NOMO-1 (cell line): ENCODE measurements around the gene B4GALT2.

Source experiments
- DNase-seq, 2 experiments: peaks; one replicate each; lab custom pipeline; 2025; ENCODE audit not compliant: unreplicated experiment in 2 of 2; lab: John Stamatoyannopoulos, UW

Gene B4GALT2

DNA sequence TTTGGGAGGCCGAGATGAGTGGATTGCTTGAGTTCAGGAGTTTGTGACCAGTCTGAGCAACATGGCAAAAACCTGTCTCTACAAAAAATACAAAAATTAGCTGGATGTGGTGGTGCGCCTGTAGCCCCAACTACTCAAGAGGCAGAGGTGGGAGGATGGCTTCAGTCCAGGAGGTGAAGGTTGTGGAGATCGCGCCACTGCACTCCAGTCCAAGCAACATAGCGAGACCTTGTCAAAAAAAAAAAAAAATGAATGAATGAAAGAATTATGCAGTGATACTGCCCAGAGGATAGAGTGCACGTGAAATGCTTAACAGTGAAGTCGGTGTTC lies 9.6 kb upstream of the B4GALT2 start:
- DNase-seq = no peak

DNA sequence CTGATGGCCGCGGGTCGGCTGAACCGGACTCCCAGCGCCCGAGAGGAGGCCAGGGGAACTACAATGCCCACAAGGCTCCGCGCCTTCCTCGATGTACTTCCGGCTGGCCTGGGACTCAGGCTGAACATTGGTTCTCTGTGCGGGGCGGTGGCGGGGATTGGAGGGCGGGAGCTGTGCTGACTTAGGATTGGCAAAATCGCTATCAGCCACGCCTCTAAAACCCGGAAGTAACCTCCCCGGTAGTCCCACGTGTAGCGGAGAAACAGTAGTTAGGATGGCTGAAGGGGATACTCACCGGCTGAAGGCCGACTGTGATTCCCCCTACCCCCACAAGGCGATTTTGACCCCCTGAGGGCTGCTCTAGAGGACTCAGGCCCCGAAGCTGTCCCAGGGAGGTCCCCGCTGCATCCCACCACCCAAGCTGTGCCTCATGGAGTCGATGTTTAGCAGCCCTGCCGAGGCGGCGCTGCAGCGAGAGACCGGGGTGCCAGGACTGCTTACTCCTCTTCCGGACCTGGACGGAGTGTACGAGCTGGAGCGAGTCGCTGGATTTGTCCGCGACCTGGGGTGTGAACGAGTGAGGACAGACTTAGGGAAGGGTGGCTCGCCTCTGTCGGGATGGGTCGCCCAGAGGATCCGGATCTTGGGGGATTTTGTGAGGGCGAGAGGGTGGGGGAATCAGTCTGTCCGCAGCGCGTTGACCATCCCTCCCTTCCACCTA lies 9.1 kb upstream of the B4GALT2 start, which contains the start of gene DPH2:
Gene DPH2, plus strand, starts transcription at position 265 of the 721 bp plus-strand sequence. Its CDS starts 166 bp downstream, at position 431.
- peak; percentile 96 to 97 for DNase-seq

DNA sequence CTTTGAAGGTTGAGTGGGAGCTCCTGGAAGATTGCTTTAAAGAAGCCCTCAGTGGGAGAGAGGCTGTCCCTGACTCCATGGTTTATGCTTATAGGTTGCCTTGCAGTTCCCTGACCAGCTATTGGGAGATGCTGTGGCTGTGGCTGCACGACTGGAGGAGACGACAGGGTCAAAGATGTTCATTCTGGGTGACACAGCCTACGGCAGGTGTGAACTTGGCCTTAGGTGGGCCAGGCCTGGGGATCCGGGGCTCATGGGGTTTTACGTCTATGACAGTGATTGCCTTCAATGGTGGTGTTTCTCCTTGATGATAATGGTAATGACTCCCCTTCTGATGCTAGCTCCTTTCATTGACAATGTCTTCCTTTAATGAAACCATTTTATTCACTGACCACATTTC lies 8.5 kb upstream of the B4GALT2 start:
- DNase-seq = no peak

DNA sequence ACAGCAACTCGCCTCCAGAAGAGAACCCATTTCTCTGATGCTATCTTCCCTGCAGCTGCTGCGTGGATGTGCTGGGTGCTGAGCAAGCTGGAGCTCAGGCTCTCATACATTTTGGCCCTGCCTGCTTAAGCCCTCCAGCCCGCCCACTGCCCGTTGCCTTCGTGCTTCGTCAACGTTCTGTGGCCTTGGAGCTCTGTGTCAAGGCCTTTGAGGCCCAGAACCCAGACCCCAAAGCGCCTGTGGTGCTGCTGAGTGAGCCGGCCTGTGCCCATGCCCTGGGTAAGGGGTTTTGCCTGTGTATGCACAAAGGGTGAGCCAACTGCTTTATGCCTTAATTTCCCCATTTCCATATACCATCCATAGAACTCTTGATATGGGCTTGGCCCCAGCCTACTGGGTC lies 8.1 kb upstream of the B4GALT2 start:
- no peak for DNase-seq

DNA sequence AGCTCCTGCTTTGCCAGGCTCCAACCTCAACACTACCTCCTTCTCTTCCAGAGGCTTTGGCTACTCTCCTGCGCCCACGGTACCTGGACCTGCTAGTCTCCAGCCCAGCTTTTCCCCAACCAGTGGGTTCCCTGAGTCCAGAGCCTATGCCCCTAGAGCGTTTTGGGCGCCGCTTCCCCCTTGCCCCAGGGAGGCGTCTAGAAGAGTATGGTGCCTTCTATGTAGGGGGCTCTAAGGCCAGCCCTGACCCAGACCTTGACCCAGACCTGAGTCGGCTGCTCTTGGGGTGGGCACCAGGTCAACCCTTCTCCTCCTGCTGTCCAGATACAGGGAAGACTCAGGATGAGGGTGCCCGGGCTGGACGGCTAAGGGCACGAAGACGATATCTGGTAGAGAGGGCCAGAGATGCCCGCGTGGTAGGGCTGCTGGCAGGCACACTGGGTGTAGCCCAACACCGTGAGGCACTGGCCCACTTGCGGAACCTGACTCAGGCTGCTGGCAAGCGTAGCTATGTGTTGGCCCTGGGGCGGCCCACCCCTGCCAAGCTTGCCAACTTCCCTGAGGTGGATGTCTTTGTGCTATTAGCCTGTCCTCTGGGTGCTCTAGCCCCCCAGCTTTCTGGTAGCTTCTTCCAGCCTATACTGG lies 7.6 kb upstream of the B4GALT2 start:
- DNase-seq = no peak

DNA sequence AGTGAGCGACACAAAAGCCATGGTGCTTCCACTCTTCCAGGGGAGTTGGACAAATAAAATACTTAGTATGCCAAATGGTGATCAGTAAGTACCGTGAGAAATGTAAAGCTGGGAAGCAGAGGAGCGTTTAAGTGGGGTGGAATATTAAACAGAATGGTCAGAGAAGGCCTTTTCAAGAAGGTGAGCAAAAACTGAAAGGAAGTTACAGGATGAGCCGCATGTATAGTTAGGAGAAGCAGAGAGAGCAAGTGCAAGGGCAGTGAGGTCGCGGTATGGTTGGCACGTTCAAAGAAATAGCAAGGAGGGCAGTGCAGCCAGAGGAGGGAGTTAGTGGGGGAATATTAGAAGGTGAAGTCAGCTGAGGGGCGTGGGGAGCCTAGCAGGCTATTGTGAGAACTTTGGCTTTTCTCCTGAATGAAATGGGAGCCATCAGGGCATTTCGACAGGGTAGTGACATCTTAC lies 5.0 kb upstream of the B4GALT2 start:
- DNase-seq = no peak

DNA sequence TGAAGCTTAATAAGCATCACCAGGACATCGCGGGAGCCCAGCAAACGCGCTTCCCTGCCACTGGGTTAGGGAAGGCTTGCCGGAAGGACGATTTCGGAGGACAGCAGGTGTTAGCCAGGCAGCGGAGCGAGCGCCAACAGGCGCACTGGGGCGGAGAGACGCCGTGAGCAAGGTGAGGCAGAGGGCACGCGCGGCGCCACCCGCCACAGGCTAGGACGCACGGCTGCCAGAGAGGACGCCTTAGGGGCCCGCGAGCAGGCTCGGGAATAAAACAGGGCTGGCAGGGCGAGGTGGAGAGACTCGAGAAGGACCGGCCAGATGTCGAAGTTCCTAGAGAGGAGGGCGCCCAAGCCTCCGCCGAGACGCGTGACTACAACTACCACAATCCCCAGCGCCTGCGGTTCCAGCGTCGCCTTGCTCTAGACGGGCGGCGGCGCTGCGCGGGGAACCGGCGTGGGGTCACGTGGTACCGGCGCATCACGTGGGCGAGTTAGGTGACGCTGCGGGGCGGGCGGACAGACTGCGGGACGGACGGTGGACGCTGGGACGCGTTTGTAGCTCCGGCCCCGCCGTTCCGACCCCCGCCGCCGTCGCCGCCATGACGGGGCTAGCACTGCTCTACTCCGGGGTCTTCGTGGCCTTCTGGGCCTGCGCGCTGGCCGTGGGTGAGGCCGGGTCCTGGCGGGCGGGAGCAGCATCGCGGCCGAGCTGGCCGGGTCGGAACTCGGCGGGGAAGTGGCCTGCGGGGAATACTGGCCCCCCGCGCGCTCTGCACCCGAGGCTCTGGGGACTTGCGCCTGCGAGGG lies 4.4 kb upstream of the B4GALT2 start, which contains the start of gene ATP6V0B:
Gene ATP6V0B, plus strand, starts transcription at position 518 of the 806 bp plus-strand sequence. Its CDS starts 81 bp downstream, at position 599.
- DNase-seq = peak; percentile 90 to 92

DNA sequence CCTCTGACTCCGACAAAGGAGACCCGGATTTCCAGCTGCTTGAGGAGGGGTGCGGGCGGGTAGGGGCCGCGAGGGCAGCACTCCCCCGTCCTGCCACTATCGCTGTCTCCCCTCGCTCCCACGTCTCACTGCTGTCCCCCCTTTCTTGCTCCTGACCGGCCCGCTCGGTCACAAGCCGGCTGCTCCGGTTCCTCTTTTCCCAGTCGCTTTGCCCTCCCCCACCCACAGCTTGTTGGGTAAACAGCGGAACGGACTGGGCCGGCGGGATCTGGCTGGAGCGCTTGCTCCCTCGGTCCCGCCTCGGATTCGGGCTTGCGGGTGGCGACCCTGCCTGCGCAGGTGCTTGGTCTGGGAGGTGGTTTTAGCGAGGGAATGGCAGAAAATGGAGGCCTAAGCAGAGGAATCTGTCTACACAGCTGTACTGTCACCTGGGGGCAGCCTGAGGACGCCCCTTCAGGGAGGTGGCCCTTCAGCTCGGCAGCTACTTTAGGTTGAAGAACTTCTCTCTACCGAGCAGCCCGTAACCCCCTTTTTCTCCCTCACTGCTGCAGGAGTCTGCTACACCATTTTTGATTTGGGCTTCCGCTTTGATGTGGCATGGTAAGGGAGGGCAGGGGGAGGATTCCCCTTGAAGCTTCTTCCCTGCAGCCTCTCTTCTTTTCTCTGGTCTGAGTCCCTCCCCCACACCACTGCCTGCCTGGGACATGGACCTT lies 3.6 kb upstream of the B4GALT2 start:
- DNase-seq = peak; percentile 55 to 76

DNA sequence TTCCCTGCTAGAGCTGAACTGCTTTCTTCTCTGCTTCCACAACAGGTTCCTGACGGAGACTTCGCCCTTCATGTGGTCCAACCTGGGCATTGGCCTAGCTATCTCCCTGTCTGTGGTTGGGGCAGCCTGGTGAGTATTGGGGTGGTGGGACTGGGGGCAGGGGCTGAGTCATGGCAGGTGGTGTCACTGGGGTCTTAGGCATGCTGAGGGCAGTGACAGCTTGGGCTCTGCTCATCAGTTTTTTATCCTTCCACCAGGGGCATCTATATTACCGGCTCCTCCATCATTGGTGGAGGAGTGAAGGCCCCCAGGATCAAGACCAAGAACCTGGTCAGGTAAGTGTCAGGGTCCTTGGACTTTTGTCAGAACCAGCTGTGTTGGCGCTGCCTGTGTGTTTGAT lies 3.0 kb upstream of the B4GALT2 start:
- DNase-seq = no peak

DNA sequence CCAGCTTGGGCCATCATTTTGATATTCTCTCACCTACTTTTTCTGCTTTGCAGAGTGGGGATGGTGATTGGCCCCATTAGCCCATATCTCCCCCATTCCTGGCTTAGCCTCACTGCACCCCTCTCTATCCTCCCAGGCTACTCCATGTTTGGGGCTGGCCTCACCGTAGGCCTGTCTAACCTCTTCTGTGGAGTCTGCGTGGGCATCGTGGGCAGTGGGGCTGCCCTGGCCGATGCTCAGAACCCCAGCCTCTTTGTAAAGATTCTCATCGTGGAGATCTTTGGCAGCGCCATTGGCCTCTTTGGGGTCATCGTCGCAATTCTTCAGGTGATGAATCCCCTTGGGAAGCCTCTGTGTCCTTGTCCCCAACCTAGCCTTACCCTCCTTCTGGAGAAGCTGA lies 2.1 kb upstream of the B4GALT2 start:
- no peak for DNase-seq

DNA sequence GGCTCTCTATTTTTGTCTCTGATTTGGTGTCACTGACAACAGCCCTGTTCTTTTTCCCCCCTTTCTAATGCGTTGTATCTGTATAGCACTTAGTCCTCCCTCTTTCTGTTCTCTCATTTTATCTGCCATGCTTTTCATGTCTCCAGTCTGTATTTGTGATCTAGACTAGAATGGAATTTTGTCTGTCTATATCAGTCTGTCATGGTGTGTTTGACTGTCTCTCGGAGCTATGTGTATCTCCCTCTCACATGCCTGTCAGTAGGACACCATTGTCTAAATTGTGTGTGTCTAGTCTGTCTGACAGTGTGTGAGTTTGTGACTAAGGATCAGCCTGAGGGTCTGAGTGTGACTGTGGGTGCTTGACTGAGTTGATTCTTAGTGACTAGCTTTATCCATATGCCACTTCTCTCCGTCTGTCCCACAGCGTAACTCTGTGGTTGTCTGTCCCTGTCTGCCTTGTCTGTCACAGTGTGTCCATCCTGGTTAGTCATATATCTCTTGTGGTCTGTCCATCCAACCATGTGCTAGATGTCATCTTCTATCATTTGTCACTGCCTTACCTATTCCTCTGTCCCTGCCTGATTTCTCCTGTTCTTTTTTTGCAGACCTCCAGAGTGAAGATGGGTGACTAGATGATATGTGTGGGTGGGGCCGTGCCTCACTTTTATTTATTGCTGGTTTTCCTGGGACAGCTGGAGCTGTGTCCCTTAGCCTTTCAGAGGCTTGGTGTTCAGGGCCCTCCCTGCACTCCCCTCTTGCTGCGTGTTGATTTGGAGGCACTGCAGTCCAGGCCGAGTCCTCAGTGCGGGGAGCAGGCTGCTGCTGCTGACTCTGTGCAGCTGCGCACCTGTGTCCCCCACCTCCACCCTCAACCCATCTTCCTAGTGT lies 1.4 kb upstream of the B4GALT2 start:
- no peak for DNase-seq

DNA sequence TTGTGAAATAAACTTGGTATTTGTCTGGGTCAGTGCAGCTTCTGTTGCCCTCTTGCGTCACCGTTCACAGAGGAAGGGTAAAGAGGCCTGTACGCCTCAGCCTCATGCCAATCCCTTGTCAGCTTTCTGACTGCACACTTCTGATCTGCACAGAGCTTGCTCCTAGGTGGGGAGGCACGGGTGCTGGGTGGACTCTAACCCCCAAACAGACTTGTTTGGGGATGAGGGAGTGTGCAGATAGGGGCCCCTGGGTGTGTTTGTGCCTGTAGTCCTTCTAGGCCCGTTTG lies 803 bp upstream of the B4GALT2 start:
- peak in 1 of 2 experiments; percentile 16 for DNase-seq

DNA sequence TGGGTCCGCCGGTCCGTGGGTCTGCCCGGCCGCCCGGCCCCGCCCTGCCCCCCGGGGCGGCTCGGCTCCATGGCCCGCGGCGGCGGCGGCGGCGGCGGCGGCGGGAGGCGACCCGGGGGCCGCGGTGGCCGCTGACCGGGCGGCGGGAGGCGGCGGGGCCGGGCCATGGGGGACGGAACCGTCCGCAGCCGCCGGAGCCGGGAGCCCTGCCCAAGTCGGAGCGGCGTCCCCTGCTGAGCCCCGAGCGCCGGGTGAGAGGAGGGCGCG lies 184 bp downstream of the B4GALT2 start:
- DNase-seq = no peak

DNA sequence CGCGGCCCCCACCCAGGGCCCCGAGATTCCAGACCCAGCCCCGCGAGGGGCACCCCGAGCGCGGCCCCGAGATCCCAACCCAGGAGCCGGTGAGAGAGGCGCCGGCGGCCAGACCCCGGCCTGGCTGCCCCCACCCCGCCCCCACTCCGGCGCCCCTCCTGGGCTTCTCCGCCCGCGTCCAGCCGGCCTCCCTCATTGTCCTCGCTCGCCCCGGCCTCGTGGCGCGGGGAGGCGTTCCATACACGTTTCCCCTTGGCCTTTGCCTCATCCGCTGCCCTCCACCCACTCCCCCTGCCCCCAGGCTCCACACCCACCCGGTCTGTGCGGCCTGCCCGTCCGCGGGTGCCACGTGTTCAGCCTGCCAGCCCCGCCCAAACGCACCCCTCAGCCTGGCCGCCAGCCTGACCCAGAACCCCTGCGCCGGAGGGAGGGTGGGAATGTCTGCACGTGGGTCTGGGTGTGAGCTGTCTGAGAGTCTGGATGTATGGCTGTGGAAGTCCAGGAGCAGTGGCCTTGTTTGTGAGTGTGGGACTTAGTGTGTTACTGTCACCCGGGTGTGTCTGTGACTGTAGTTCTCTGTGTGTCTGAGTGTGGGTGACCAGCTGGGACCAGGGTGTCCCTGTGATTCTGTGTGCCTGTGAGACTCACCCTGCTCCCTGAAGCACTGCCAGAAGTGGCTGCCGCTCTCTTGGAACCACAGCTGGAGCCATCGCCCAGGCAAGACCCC lies 681 bp downstream of the B4GALT2 start:
- DNase-seq = no peak

DNA sequence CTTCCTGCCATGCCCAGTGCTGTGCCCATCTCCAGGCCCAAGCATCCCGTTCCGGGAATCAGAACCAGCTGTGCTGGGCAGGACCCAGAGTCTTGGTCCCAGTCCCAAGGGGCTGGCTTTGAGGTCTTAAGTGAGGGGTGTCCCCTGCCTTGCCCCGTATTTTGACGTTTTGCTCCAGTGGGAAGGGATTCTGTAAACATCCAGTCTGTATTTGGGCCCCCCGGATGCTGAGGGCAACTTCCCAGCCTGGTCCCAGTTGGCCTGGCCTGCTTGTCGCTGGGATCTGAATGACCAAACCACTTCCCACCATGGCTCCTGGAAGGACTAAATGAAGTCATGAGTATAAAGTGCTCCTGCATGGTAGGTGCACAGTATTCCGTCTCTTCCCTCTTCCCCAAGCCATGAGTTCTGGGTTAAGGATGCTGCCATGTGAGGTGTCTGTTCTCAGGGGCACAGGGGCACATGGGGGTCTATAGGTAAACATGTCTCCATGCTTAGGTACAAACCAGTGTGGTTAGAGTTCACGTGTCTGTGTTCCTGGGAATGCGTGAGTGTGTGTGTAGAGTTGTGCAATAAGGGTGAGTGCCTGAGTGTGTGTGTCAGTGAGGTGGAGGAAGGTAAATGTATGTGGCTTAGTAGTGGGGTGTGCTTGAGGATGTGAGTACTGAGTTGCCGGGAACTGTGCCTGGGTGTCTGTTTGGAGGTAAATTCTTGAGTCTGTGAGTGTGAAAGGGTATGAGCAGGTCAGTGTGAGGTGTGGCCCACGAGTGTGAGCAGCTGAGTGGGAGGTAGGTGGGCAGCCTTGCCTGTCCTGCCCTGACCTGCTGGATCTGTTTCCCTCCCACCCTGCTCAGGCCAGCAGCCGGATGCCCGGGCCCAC lies 1.5 kb downstream of the B4GALT2 start:
- DNase-seq = no peak

DNA sequence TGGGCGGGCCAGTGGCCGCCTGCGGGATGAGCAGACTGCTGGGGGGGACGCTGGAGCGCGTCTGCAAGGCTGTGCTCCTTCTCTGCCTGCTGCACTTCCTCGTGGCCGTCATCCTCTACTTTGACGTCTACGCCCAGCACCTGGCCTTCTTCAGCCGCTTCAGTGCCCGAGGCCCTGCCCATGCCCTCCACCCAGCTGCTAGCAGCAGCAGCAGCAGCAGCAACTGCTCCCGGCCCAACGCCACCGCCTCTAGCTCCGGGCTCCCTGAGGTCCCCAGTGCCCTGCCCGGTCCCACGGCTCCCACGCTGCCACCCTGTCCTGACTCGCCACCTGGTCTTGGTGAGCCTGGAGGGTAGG lies 2.1 kb downstream of the B4GALT2 start:
- DNase-seq = no peak

DNA sequence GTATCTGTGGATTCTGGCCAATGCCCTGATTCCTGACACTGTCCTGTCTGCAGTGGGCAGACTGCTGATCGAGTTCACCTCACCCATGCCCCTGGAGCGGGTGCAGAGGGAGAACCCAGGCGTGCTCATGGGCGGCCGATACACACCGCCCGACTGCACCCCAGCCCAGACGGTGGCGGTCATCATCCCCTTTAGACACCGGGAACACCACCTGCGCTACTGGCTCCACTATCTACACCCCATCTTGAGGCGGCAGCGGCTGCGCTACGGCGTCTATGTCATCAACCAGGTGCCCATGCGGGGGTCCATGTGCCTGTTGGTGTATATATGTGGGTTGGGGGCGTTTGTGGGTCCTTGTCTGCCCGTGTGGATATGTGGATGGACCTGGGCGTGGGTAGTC lies 2.6 kb downstream of the B4GALT2 start:
- no peak for DNase-seq

DNA sequence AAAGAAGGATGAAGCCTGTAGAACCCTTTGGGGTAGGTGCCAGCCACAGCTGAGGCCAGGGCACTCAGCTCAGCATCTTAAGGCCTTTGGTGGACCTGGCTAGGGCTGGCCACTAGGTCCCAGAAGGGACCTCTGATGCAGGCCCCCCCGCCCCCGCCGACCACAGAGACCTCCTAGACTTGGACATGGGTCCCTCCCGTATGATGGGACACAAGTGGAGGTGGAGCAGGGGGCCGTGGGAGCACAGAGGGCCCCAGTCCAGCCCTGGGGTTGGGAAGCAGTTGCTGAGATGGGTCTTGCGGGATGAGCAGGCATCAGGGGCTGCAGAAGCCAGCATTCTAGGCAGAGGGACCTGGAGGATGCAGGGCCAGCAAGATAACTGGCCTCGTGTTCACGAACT lies 3.2 kb downstream of the B4GALT2 start:
- no peak for DNase-seq

DNA sequence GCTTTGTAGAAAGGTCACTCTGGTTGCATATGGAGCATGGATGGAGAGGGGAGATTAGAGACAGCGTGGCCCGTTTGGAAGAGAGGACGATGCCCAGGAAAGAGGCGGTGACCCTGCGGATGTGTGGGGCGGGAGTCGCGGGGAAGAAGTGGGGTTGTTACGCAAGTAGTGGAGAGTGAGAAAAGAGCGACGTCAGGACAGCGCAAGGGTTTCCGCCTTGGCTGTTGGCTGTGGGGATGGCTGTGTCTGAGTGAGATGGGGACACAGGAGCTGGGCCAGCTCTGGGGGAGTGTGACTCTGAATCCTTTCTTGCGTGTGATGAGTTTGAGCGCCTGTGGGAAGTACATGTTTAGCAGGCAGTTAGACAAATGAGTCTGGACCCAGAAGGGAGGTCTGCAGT lies 3.8 kb downstream of the B4GALT2 start:
- no peak for DNase-seq
